Measurements from ENCODE around the gene LMAN1L. TPM values are rescaled to one million over a fixed set of nuclear protein-coding genes. Genes with fewer than 3 reads are reported as not detected.

Gene LMAN1L
- total RNA-seq, 2 experiments from 2014 or later, result 0.09 to 0.38 TPM

- POLR2A ChIA-PET, result interaction anchor here (0.6 to 2.6 kb wide), 3 partner anchors 10 to 52 kb away, joined by 3 to 14 read pairs (median 3); no protein-coding TSS in a partner anchor
- Histone ChIP-seq H3K9me3 (ENCODE audit: low read length) (no peaks in the 10 kb centered on the region), H3K4me3 (ENCODE audit: low read depth, low read length, poor library complexity, severe bottlenecking) (no peak overlapping the region), H3K27ac (ENCODE audit: low read depth, low read length, poor library complexity, severe bottlenecking) (no peak overlapping the region), H3K9me2 (ENCODE audit: insufficient read depth, low read length) (no peaks in the 10 kb centered on the region), H2AFZ (ENCODE audit: low read length) (no peak overlapping the region), H3K79me2 (ENCODE audit: insufficient read depth, low read depth, low read length) (no peaks in the 10 kb centered on the region), H3K4me1 (ENCODE audit: insufficient read depth, low read length, poor library complexity, severe bottlenecking) (peaks cover 47% of the 10 kb centered on the region), H3K36me3 (ENCODE audit: insufficient read depth, low read length) (no peaks in the 10 kb centered on the region), H3K4me2 (ENCODE audit: low read length) (peak overlapping the region; percentile 81; the same call in 1 of the 2 replicates), H4K20me1 (ENCODE audit: insufficient read depth, low read length) (no peaks in the 10 kb centered on the region)
- TF ChIP-seq, protein P1, sequence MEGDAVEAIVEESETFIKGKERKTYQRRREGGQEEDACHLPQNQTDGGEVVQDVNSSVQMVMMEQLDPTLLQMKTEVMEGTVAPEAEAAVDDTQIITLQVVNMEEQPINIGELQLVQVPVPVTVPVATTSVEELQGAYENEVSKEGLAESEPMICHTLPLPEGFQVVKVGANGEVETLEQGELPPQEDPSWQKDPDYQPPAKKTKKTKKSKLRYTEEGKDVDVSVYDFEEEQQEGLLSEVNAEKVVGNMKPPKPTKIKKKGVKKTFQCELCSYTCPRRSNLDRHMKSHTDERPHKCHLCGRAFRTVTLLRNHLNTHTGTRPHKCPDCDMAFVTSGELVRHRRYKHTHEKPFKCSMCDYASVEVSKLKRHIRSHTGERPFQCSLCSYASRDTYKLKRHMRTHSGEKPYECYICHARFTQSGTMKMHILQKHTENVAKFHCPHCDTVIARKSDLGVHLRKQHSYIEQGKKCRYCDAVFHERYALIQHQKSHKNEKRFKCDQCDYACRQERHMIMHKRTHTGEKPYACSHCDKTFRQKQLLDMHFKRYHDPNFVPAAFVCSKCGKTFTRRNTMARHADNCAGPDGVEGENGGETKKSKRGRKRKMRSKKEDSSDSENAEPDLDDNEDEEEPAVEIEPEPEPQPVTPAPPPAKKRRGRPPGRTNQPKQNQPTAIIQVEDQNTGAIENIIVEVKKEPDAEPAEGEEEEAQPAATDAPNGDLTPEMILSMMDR (conservative IDR thresholded peaks at IDR 0.05; ENCODE audit: low read length), result no peak
- no peak for TF ChIP-seq EZH2phosphoT487 (IDR thresholded peaks at IDR 0.05; ENCODE audit: borderline replicate concordance, low read depth, low read length)
- no peak for DNase-seq (ENCODE audit: low spot score)
- intact Hi-C loops (cut with micrococcal nuclease; ENCODE audit: unreplicated experiment), result no loop called here
- CTCF ChIA-PET (ENCODE audit: unreplicated experiment), result no interaction called here
- BruUV-seq (replicated peaks), result no TSS peak
These were observed 9.6 kb downstream of the LMAN1L start for GRCh38 chr15:74822233-74822632.

GRCh38 chr15:74823324-74823723, 10.7 kb downstream of the LMAN1L start:
- Histone ChIP-seq H3K4me2 (ENCODE audit: low read length) (no peak overlapping the region), H3K36me3 (ENCODE audit: insufficient read depth, low read length) (no peaks in the 10 kb centered on the region), H4K20me1 (ENCODE audit: insufficient read depth, low read length) (no peaks in the 10 kb centered on the region), H3K79me2 (ENCODE audit: insufficient read depth, low read depth, low read length) (no peaks in the 10 kb centered on the region), H2AFZ (ENCODE audit: low read length) (no peak overlapping the region), H3K9me3 (ENCODE audit: low read length) (no peaks in the 10 kb centered on the region), H3K9me2 (ENCODE audit: insufficient read depth, low read length) (no peaks in the 10 kb centered on the region), H3K4me1 (ENCODE audit: insufficient read depth, low read length, poor library complexity, severe bottlenecking) (peaks cover 47% of the 10 kb centered on the region), H3K27ac (ENCODE audit: low read depth, low read length, poor library complexity, severe bottlenecking) (no peak overlapping the region), H3K4me3 (ENCODE audit: low read depth, low read length, poor library complexity, severe bottlenecking) (no peak overlapping the region)
- POLR2A ChIA-PET, result interaction anchor here (0.6 kb wide), 1 partner anchor 46 kb away, joined by 3 read pairs; no protein-coding TSS in a partner anchor
- TF ChIP-seq, protein P1 (conservative IDR thresholded peaks at IDR 0.05; ENCODE audit: low read length), result no peak
- no peak for TF ChIP-seq EZH2phosphoT487 (IDR thresholded peaks at IDR 0.05; ENCODE audit: borderline replicate concordance, low read depth, low read length)
- BruUV-seq (replicated peaks), result no TSS peak
- intact Hi-C loops (cut with micrococcal nuclease; ENCODE audit: unreplicated experiment), result no loop called here
- CTCF ChIA-PET (ENCODE audit: unreplicated experiment), result no interaction called here
- DNase-seq (ENCODE audit: low spot score), result no peak

- no peaks in the 10 kb centered on the region for H3K9me3 ChIP-seq (ENCODE audit: low read length)
- H3K27ac ChIP-seq (ENCODE audit: low read depth, low read length, poor library complexity, severe bottlenecking), result no peak overlapping the region
- no peaks in the 10 kb centered on the region for H3K36me3 ChIP-seq (ENCODE audit: insufficient read depth, low read length)
- H3K9me2 ChIP-seq (ENCODE audit: insufficient read depth, low read length), result no peaks in the 10 kb centered on the region
- no peak overlapping the region for H3K4me3 ChIP-seq (ENCODE audit: low read depth, low read length, poor library complexity, severe bottlenecking)
- H3K4me2 ChIP-seq (ENCODE audit: low read length), result no peak overlapping the region
- no peaks in the 10 kb centered on the region for H4K20me1 ChIP-seq (ENCODE audit: insufficient read depth, low read length)
- no peak overlapping the region for H2AFZ ChIP-seq (ENCODE audit: low read length)
- DNase-seq (ENCODE audit: low spot score), result no peak
- ChIA-PET CTCF (ENCODE audit: unreplicated experiment) (no interaction called here), POLR2A (interaction anchor here (0.5 to 0.6 kb wide), 4 partner anchors 52 to 276 kb away, joined by 3 to 7 read pairs (median 4); no protein-coding TSS in a partner anchor)
- no peaks in the 10 kb centered on the region for H3K79me2 ChIP-seq (ENCODE audit: insufficient read depth, low read depth, low read length)
- no TSS peak for BruUV-seq (replicated peaks)
- intact Hi-C loops (cut with micrococcal nuclease; ENCODE audit: unreplicated experiment), result no loop called here
- peaks cover 32% of the 10 kb centered on the region for H3K4me1 ChIP-seq (ENCODE audit: insufficient read depth, low read length, poor library complexity, severe bottlenecking)
- TF ChIP-seq, protein P1 (conservative IDR thresholded peaks at IDR 0.05; ENCODE audit: low read length), result no peak
- no peak for TF ChIP-seq EZH2phosphoT487 (IDR thresholded peaks at IDR 0.05; ENCODE audit: borderline replicate concordance, low read depth, low read length)
These were observed 12.3 kb downstream of the LMAN1L start for GRCh38 chr15:74824976-74825375.
